SHP77 treated with DMSO at 0.1 percent for 48 hours (cell line): Measurements from ENCODE around the gene PEAR1.

Experiments used
- DNase-seq: peaks from one replicate; lab custom pipeline; 2025; lab: John Stamatoyannopoulos, UW

PEAR1 gene

GRCh38 chr1:156939786-156940334, 46.3 kb downstream of the PEAR1 start:
- DNase-seq: no peak

GRCh38 chr1:156941675-156942074, 48.2 kb downstream of the PEAR1 start:
- no peak for DNase-seq

- DNase-seq: no peak
These were observed 48.7 kb downstream of the PEAR1 start for GRCh38 chr1:156942176-156942575.

GRCh38 chr1:156942576-156942975, 49.1 kb downstream of the PEAR1 start:
- DNase-seq: no peak

GRCh38 chr1:156943756-156944155, 50.2 kb downstream of the PEAR1 start:
- no peak for DNase-seq

- no peak for DNase-seq
These were observed 50.8 kb downstream of the PEAR1 start for GRCh38 chr1:156944268-156944667.

- no peak for DNase-seq
These were observed 51.3 kb downstream of the PEAR1 start for GRCh38 chr1:156944848-156945247.

- no peak for DNase-seq
These were observed 52.6 kb downstream of the PEAR1 start for GRCh38 chr1:156945881-156946661.

- DNase-seq: no peak
These were observed 53.6 kb downstream of the PEAR1 start for GRCh38 chr1:156947127-156947526.

GRCh38 chr1:156947818-156948525, 54.5 kb downstream of the PEAR1 start:
- no peak for DNase-seq

- no peak for DNase-seq
These were observed 55.2 kb downstream of the PEAR1 start for GRCh38 chr1:156948708-156949107.

- DNase-seq: no peak
These were observed 55.6 kb downstream of the PEAR1 start for GRCh38 chr1:156949127-156949526.

GRCh38 chr1:156951371-156951770, 57.9 kb downstream of the PEAR1 start:
- DNase-seq: no peak

- DNase-seq: no peak
These were observed 60.1 kb downstream of the PEAR1 start for GRCh38 chr1:156953571-156953970.

- DNase-seq: no peak
These were observed 62.8 kb downstream of the PEAR1 start for GRCh38 chr1:156956333-156956732.

GRCh38 chr1:156957634-156958033, 64.1 kb downstream of the PEAR1 start:
- no peak for DNase-seq

- no peak for DNase-seq
These were observed 64.8 kb downstream of the PEAR1 start for GRCh38 chr1:156958247-156958714.

- DNase-seq: no peak
These were observed 65.9 kb downstream of the PEAR1 start for GRCh38 chr1:156959414-156959813.

- no peak for DNase-seq
These were observed 66.4 kb downstream of the PEAR1 start for GRCh38 chr1:156959925-156960324.

GRCh38 chr1:156961709-156962108, 68.2 kb downstream of the PEAR1 start:
- no peak for DNase-seq

- no peak for DNase-seq
These were observed 70.1 kb downstream of the PEAR1 start for GRCh38 chr1:156963621-156964020.

- no peak for DNase-seq
These were observed 70.9 kb downstream of the PEAR1 start for GRCh38 chr1:156964441-156964840.
